Ishikawa (cell line): ENCODE measurements around the gene DAB1.

Source experiments
- CEBPB ChIP-seq: IDR thresholded peaks from 2 replicates; pipeline ENCODE4 v1.6.1; 2012
- CREB1 ChIP-seq: IDR thresholded peaks from 2 replicates; pipeline ENCODE4 v1.6.1; 2012; ENCODE audit warnings: low read depth
- EGR1 ChIP-seq: IDR thresholded peaks from 2 replicates; pipeline ENCODE4 v1.6.1; 2012
- EP300 ChIP-seq: IDR thresholded peaks from 2 replicates; pipeline ENCODE4 v1.6.1; 2012; ENCODE audit warnings: borderline replicate concordance
- FOXM1 ChIP-seq: IDR thresholded peaks from 2 replicates; pipeline ENCODE4 v1.6.1; 2012; ENCODE audit warnings: low read depth, borderline replicate concordance
- MAX ChIP-seq: IDR thresholded peaks from 2 replicates; pipeline ENCODE4 v1.6.1; 2012
- NFIC ChIP-seq: IDR thresholded peaks from 2 replicates; pipeline ENCODE4 v1.6.1; 2012
- RAD21 ChIP-seq: IDR thresholded peaks from 2 replicates; pipeline ENCODE4 v1.6.1; 2012; ENCODE audit warnings: low read depth
- REST ChIP-seq: IDR thresholded peaks from 2 replicates; pipeline ENCODE4 v1.6.1; 2012; ENCODE audit warnings: low read depth, mild to moderate bottlenecking
- TAF1 ChIP-seq: IDR thresholded peaks from 2 replicates; pipeline ENCODE4 v1.6.1; 2012; ENCODE audit warnings: low read depth, mild to moderate bottlenecking
- TCF12 ChIP-seq: IDR thresholded peaks from 2 replicates; pipeline ENCODE4 v1.6.1; 2012; ENCODE audit warnings: low read depth
- TEAD4 ChIP-seq: IDR thresholded peaks from 2 replicates; pipeline ENCODE4 v1.6.1; 2012
- USF1 ChIP-seq: IDR thresholded peaks from 2 replicates; pipeline ENCODE4 v1.6.1; 2012
- YY1 ChIP-seq: IDR thresholded peaks from 2 replicates; pipeline ENCODE4 v1.6.1; 2012; ENCODE audit warnings: low read depth
- ZBTB7A ChIP-seq: IDR thresholded peaks from 2 replicates; pipeline ENCODE4 v1.6.1; 2012; ENCODE audit warnings: low read depth

DAB1 gene

GRCh38 chr1:57020216-57020615 is 403.6 kb downstream of the DAB1 start:
- no peak for TF ChIP-seq FOXM1
- no peak for TF ChIP-seq TAF1
- no peak for TF ChIP-seq RAD21
- no peak for TF ChIP-seq ZBTB7A
- no peak for TF ChIP-seq EGR1
- TF ChIP-seq CEBPB = no peak
- no peak for TF ChIP-seq EP300
- no peak for TF ChIP-seq USF1
- no peak for TF ChIP-seq MAX
- no peak for TF ChIP-seq YY1
- no peak for TF ChIP-seq CREB1
- no peak for TF ChIP-seq TEAD4
- TF ChIP-seq REST = no peak

GRCh38 chr1:57019236-57019839 is 404.5 kb downstream of the DAB1 start:
- TF ChIP-seq USF1 (no peak), RAD21 (no peak), EP300 (no peak), EGR1 (no peak), TCF12 (no peak), REST (no peak), TEAD4 (no peak), YY1 (no peak), MAX (no peak), CEBPB (no peak), NFIC (no peak), CREB1 (no peak), ZBTB7A (no peak), FOXM1 (no peak), TAF1 (no peak)

- no peak for TF ChIP-seq CEBPB
Observed at GRCh38 chr1:57018119-57018518, 405.7 kb downstream of the DAB1 start.

- no peak for TF ChIP-seq USF1
- TF ChIP-seq TCF12 = no peak
- no peak for TF ChIP-seq TAF1
- TF ChIP-seq RAD21 = peak; percentile 28
- no peak for TF ChIP-seq CEBPB
- TF ChIP-seq EGR1 = no peak
Observed at GRCh38 chr1:57017717-57018116, 406.1 kb downstream of the DAB1 start.

GRCh38 chr1:57017200-57017599 is 406.7 kb downstream of the DAB1 start:
- no peak for TF ChIP-seq YY1
- no peak for TF ChIP-seq ZBTB7A
- no peak for TF ChIP-seq CEBPB
- no peak for TF ChIP-seq USF1
- no peak for TF ChIP-seq MAX
- TF ChIP-seq RAD21 = no peak

- TF ChIP-seq TAF1 (no peak), EGR1 (no peak), ZBTB7A (no peak), MAX (no peak), YY1 (no peak), NFIC (no peak), FOXM1 (no peak), TCF12 (no peak)
Observed at GRCh38 chr1:57015071-57015470, 408.8 kb downstream of the DAB1 start.
